GM12873 (cell line): ENCODE data around the gene DDX31.
A peak's percentile ranks its signal among the peaks of the same experiment; 100 is the strongest.

Source experiments
- TF ChIP-seq, protein P1 (sequence below): IDR thresholded peaks from 2 replicates; pipeline ENCODE4 v1.5.1; 2012; ENCODE audit warnings: low read depth, mild to moderate bottlenecking, moderate library complexity, low read length, control low read depth; ENCODE audit not compliant: insufficient read depth; ENCODE audit errors: missing control alignments

The DDX31 gene

DNA sequence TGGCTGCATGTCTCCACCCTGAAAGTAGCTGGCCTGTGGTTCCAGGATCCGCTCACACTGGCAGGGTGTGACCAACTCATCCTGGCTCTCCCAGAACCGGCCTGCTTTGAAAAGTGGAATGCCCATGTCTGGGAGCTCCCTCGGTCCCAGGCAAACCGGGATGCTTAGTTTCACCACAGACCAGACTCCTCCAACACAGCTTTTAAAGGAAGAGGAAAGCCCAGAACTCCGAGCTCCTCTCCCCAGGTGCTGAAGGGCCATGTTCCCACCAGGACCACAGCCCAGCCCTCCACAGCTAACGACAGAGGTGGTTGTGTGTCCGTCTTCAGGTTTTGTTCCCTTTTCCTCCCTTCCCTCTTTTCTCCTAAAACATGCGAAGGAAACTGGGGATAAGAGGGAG lies 38.5 kb upstream of the DDX31 start:
- TF ChIP-seq, protein P1, sequence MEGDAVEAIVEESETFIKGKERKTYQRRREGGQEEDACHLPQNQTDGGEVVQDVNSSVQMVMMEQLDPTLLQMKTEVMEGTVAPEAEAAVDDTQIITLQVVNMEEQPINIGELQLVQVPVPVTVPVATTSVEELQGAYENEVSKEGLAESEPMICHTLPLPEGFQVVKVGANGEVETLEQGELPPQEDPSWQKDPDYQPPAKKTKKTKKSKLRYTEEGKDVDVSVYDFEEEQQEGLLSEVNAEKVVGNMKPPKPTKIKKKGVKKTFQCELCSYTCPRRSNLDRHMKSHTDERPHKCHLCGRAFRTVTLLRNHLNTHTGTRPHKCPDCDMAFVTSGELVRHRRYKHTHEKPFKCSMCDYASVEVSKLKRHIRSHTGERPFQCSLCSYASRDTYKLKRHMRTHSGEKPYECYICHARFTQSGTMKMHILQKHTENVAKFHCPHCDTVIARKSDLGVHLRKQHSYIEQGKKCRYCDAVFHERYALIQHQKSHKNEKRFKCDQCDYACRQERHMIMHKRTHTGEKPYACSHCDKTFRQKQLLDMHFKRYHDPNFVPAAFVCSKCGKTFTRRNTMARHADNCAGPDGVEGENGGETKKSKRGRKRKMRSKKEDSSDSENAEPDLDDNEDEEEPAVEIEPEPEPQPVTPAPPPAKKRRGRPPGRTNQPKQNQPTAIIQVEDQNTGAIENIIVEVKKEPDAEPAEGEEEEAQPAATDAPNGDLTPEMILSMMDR = no peak

DNA sequence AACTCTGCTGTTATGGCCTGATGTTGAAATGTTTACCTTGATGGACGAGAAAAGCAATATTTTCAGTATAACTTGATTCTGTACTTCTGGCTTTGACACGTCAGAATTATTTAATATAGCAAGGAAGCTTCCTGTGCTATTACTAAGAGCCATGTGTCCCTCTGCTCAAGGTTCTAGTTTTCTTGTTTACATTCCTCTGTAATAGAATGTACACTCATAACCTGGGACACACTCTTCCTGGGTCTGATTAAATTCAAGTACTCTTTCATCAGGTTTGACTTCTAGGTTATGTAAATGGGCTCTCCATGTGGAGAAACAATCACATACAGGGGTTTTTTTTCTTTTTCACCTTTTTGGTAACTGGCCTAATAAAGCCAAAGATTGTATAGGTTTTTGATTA lies 33.6 kb upstream of the DDX31 start:
- TF ChIP-seq, protein P1 = no peak

DNA sequence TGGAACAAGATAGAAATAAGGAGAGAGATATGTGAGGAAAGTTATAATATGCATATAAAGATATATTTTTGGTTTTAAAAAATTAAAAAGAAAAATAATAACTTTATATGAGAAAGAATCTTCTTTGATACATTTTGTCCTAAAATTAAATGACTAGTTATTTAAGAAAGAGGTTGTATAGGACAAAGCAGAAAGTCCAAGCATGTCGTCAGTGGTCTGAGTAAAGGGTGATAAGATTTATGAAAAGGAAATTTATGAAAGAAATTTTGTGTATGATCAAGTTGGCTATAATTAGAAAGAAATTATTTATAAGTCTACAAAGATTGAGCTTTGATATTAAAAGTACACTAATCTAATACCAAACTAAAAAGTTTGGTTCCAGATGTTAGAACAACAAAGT lies 32.5 kb upstream of the DDX31 start:
- TF ChIP-seq, protein P1 = no peak

DNA sequence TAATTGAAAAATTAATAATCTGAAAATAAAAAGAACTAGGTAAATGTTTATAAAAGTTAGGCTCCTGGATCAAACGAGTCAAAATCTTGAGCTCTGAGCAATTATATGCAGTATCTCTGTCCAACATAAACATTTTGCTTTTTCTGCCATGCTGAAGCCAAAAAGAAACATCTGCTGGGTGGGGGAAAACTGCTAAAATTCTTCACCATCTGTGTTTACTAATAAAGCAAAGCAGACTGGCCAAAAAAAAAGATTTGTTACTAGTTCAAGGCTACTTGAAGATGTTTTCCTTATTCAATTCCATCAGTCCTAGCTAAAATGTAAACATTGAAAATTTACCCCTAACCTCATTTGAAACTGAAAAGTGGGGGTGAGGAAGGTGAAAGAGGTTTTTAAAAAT lies 30.2 kb upstream of the DDX31 start:
- TF ChIP-seq, protein P1 = no peak

DNA sequence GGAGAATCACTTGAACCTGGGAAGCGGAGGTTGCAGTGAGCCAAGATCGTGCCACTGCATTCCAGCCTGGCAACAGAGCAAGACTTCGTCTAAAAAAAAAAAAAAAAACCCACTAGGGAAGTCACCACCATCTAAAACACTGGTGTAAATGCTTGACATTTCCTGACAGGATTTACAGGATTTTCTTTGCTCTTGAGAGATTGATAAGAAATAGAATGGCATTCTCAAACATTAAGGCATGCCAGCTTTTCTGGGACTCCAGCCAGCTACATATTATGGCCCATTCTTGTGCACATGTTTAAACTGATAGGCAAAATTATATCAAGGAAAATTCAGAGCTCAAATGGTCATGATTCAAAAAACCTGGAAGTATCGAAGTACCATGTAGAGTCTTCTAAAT lies 29.2 kb upstream of the DDX31 start:
- TF ChIP-seq, protein P1 = no peak

DNA sequence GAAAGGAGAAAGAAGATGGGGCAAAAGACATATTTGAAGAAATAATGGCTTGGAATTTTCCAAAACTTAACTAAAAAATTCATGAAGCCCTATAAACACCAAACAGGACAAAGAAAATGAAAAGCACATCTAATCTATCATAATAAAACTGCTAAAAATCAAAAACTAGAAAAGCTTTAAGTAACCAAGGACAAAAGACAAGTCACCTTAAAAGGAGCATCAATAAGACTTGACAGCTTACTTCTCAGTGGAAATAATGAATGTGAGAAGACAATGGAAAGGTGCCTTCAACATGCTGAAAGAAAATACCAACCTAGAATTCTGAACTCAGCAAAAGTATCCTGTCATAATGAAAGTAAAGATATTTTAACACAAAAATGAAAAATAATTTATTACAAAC lies 27.4 kb upstream of the DDX31 start:
- TF ChIP-seq, protein P1 = no peak

DNA sequence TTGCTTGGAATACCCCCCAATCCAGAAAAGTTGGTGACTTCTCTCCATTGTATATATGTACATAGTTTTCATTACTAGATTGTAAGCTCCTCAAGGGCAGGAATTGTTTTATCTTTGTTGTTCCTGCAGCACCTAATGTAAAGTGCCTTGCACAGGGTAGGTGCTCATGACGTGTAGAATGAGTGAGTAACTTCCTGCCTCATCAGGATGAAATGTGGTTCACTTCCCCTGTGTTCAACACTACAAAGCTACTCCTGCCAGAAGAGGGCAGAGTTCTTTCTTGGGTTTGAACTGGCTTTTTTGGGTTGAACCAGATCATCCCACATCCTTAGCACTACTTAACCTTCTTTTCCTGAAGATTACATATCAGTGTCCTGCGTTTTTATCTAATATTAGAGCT lies 24.4 kb upstream of the DDX31 start:
- TF ChIP-seq, protein P1 = peak; percentile 35
